IMR-90 (cell line): ENCODE measurements around the gene CRBN. TPM values are rescaled to one million over a fixed set of nuclear protein-coding genes. Genes with fewer than 3 reads are reported as not detected.

Experiments used
- ATAC-seq: fragments of 200-7000 bp; cut with Tn5 transposase; 2 replicates; pipeline ENCODE4 v1.9.1; 2020; ENCODE audit warnings: low read depth, mild to moderate bottlenecking, moderate library complexity
- BruUV-seq: library from RNA; stranded (reverse); fragments of 400-500 nt; replicated peaks from 2 replicates; lab custom pipeline; 2021; lab: Mats Ljungman, UMichigan
- CTCF ChIA-PET: fragments of 300-600 bp; formaldehyde crosslinking; extraction: SDS; loops from one replicate; lab custom pipeline; 2021; ENCODE audit warnings: antibody characterized with exemption; lab: Yijun Ruan, JAX
- POLR2A ChIA-PET: fragments of 300-600 bp; sonication (Branson Sonifier 250); formaldehyde crosslinking; loops from one replicate; lab custom pipeline; 2022; ENCODE audit warnings: antibody characterized with exemption; ENCODE audit not compliant: unreplicated experiment; lab: Charles Lee
- DNase-seq: peaks from one replicate; pipeline ENCODE4 v3.0.0; 2013
- H2AFZ ChIP-seq: replicated peaks from 2 replicates; pipeline ENCODE3; 2013; ENCODE audit warnings: low read length, mild to moderate bottlenecking; ENCODE audit not compliant: poor library complexity
- H2AK5ac ChIP-seq: 2 replicates; pipeline ENCODE4 v1.6.1; 2013; ENCODE audit warnings: low read depth, low read length, inconsistent platforms
- H2AK9ac ChIP-seq: replicated peaks from 2 replicates; pipeline ENCODE3; 2013; ENCODE audit warnings: mild to moderate bottlenecking, low read depth, low read length, moderate library complexity; ENCODE audit not compliant: poor library complexity
- H2BK120ac ChIP-seq: 2 replicates; pipeline ENCODE4 v1.6.1; 2013; ENCODE audit warnings: low read depth, low read length, inconsistent platforms
- H2BK15ac ChIP-seq: 3 replicates; pipeline ENCODE4 v1.6.1; 2013; ENCODE audit warnings: low read depth, low read length, inconsistent platforms
- H2BK20ac ChIP-seq: 2 replicates; pipeline ENCODE4 v1.6.1; 2013; ENCODE audit warnings: low read depth, mild to moderate bottlenecking, inconsistent platforms, low read length, moderate library complexity
- H2BK5ac ChIP-seq: 2 replicates; pipeline ENCODE4 v1.6.1; 2013; ENCODE audit warnings: mild to moderate bottlenecking, low read depth, low read length, inconsistent platforms; ENCODE audit not compliant: poor library complexity, severe bottlenecking
- H3K14ac ChIP-seq: replicated peaks from 2 replicates; pipeline ENCODE4 v1.6.1; 2013; ENCODE audit warnings: low read depth, low read length, inconsistent platforms
- H3K18ac ChIP-seq: 2 replicates; pipeline ENCODE4 v1.6.1; 2013; ENCODE audit warnings: low read depth, low read length, control low read depth
- H3K23ac ChIP-seq: 2 replicates; pipeline ENCODE4 v1.6.1; 2013; ENCODE audit warnings: low read depth, low read length, inconsistent platforms
- H3K27ac ChIP-seq: 2 replicates; pipeline ENCODE4 v1.5.1; 2013; ENCODE audit warnings: mild to moderate bottlenecking, control low read depth, low read length; ENCODE audit not compliant: insufficient read depth
- H3K27me3 ChIP-seq: 2 replicates; pipeline ENCODE4 v1.6.1; 2013; ENCODE audit warnings: low read length; ENCODE audit not compliant: control insufficient read depth, insufficient read depth
- H3K36me3 ChIP-seq: 2 replicates; pipeline ENCODE4 v1.6.1; 2013; ENCODE audit warnings: low read length, mixed read lengths; ENCODE audit not compliant: control insufficient read depth, insufficient read depth
- H3K4ac ChIP-seq: 2 replicates; pipeline ENCODE4 v1.6.1; 2013; ENCODE audit warnings: low read depth, low read length, inconsistent platforms
- H3K4me1 ChIP-seq: 2 replicates; pipeline ENCODE4 v1.6.1; 2013; ENCODE audit warnings: low read length, mixed read lengths; ENCODE audit not compliant: control insufficient read depth, insufficient read depth
- H3K4me2 ChIP-seq: 2 replicates; pipeline ENCODE4 v1.6.1; 2013; ENCODE audit warnings: low read depth, mild to moderate bottlenecking, control low read depth, low read length, moderate library complexity
- H3K4me3 ChIP-seq: 2 replicates; pipeline ENCODE4 v1.5.1; 2013; ENCODE audit warnings: low read depth, mild to moderate bottlenecking, control low read depth, low read length, moderate library complexity; ENCODE audit not compliant: insufficient read depth
- H3K56ac ChIP-seq: 2 replicates; pipeline ENCODE4 v1.6.1; 2013; ENCODE audit warnings: low read length, inconsistent platforms; ENCODE audit not compliant: insufficient read depth; ENCODE audit errors: extremely low read depth
- H3K79me1 ChIP-seq, 2 experiments: 2 replicates each; pipeline ENCODE4 v1.6.1; 2013; ENCODE audit warnings: low read length in 2 of 2, inconsistent platforms in 1 of 2, low read depth in 1 of 2
- H3K9ac ChIP-seq: 2 replicates; pipeline ENCODE4 v1.6.1; 2013; ENCODE audit warnings: low read depth, low read length, control low read depth
- H3K9me1 ChIP-seq: 2 replicates; pipeline ENCODE4 v1.6.1; 2013; ENCODE audit warnings: low read length, inconsistent platforms; ENCODE audit not compliant: insufficient read depth
- H3K9me3 ChIP-seq: 2 replicates; pipeline ENCODE4 v1.6.1; 2013; ENCODE audit warnings: low read length; ENCODE audit not compliant: control insufficient read depth, insufficient read depth
- H4K20me1 ChIP-seq: 2 replicates; pipeline ENCODE4 v1.6.1; 2013; ENCODE audit warnings: low read length, inconsistent platforms; ENCODE audit not compliant: insufficient read depth
- H4K5ac ChIP-seq: 2 replicates; pipeline ENCODE4 v1.6.1; 2013; ENCODE audit warnings: mild to moderate bottlenecking, low read depth, low read length, control low read depth
- H4K8ac ChIP-seq, 2 experiments: 2 replicates each; pipeline ENCODE4 v1.6.1; 2013; ENCODE audit warnings: low read depth in 2 of 2, low read length in 2 of 2, control low read depth in 1 of 2, inconsistent platforms in 1 of 2
- H4K91ac ChIP-seq: 2 replicates; pipeline ENCODE4 v1.6.1; 2013; ENCODE audit warnings: low read depth, low read length, inconsistent platforms; ENCODE audit not compliant: insufficient read depth
- BHLHE40 ChIP-seq: fragments of 150-350 bp; IDR thresholded peaks from 2 replicates; pipeline ENCODE4 v1.6.1; 2016; ENCODE audit warnings: mild to moderate bottlenecking, low read depth, low read length
- CEBPB ChIP-seq: IDR thresholded peaks from 2 replicates; pipeline ENCODE4 v1.6.1; 2012; ENCODE audit warnings: low read depth, low read length, improper control_type of control experiment
- CHD1 ChIP-seq: IDR thresholded peaks from 2 replicates; pipeline ENCODE4 v1.6.1; 2012; ENCODE audit warnings: low read depth, low read length, improper control_type of control experiment
- FOS ChIP-seq: fragments of 150-350 bp; IDR thresholded peaks from 2 replicates; pipeline ENCODE4 v1.6.1; 2016; ENCODE audit warnings: low read depth, low read length
- MAFK ChIP-seq: IDR thresholded peaks from 2 replicates; pipeline ENCODE4 v1.6.1; 2012; ENCODE audit warnings: low read depth, low read length, improper control_type of control experiment
- MAZ ChIP-seq: IDR thresholded peaks from 2 replicates; pipeline ENCODE4 v1.6.1; 2012; ENCODE audit warnings: low read depth, mild to moderate bottlenecking, low read length, improper control_type of control experiment, moderate library complexity, borderline replicate concordance
- MXI1 ChIP-seq: IDR thresholded peaks from 2 replicates; pipeline ENCODE4 v1.6.1; 2012; ENCODE audit warnings: low read depth, mild to moderate bottlenecking, low read length, moderate library complexity, borderline replicate concordance
- NFE2L2 ChIP-seq: fragments of 150-350 bp; IDR thresholded peaks from 2 replicates; pipeline ENCODE4 v1.6.1; 2016; ENCODE audit warnings: low read depth, mild to moderate bottlenecking, low read length
- POLR2A ChIP-seq: IDR thresholded peaks from 2 replicates; pipeline ENCODE4 v1.6.1; 2012; ENCODE audit warnings: mild to moderate bottlenecking, low read depth, low read length
- RAD21 ChIP-seq: IDR thresholded peaks from 2 replicates; pipeline ENCODE4 v1.6.1; 2012; ENCODE audit warnings: low read length, improper control_type of control experiment
- RCOR1 ChIP-seq: IDR thresholded peaks from 2 replicates; pipeline ENCODE4 v1.6.1; 2012; ENCODE audit warnings: mild to moderate bottlenecking, low read length, improper control_type of control experiment; ENCODE audit not compliant: insufficient replicate concordance
- RFX5 ChIP-seq: IDR thresholded peaks from 2 replicates; pipeline ENCODE4 v1.8.0; 2012; ENCODE audit warnings: low read depth, mild to moderate bottlenecking, low read length, moderate library complexity
- SMC3 ChIP-seq: fragments of 150-350 bp; IDR thresholded peaks from 2 replicates; pipeline ENCODE4 v1.6.1; 2016; ENCODE audit warnings: low read depth, mild to moderate bottlenecking, antibody characterized with exemption, low read length, moderate library complexity
- WGBS, 2 experiments: methylation state at CpG; one replicate each; pipeline versions ENCODE4 v1.1.5 to v1.1.7; 2013; ENCODE audit warnings: missing lambda C conversion rate in 2 of 2; ENCODE audit not compliant: insufficient read length in 1 of 2; ENCODE audit errors: extremely low coverage in 2 of 2; 5-methylcytosine and 5-hydroxymethylcytosine counted together
- dilution Hi-C: fragments of 300-500 bp; cut with HindIII; formaldehyde crosslinking; loops from one replicate; pipeline ENCODE4 v1.14.3; 2018; ENCODE audit warnings: low sequenced_read_pairs; ENCODE audit not compliant: unreplicated experiment
- in situ Hi-C: fragments of 300-500 bp; cut with MboI; formaldehyde crosslinking; loops from 3 replicates; pipeline ENCODE4 v1.14.3; 2019; ENCODE audit warnings: low sequenced_read_pairs, inconsistent platforms, mixed read lengths
- intact Hi-C: fragments of 100-400 bp; cut with micrococcal nuclease; formaldehyde crosslinking; loops from 2 replicates; pipeline ENCODE4 v1.10.0; 2022
- polyA plus RNA-seq, 3 experiments: library from polyadenylated mRNA; depleted of rRNA; stranded (reverse); fragments of >200 nt; gene quantifications; 2 replicates each; pipeline ENCODE4 v1.2.3, GENCODE V29; 2012; ENCODE audit warnings: low replicate concordance in 1 of 3
- total RNA-seq: library from RNA; depleted of rRNA; stranded (reverse); fragments of >200 nt; gene quantifications from 2 replicates; pipeline ENCODE4 v1.2.3, GENCODE V29; 2012
- TF ChIP-seq, protein P1 (sequence below): fragments of 150-350 bp; IDR thresholded peaks from 2 replicates; pipeline ENCODE4 v1.6.1; 2017; ENCODE audit warnings: mild to moderate bottlenecking, antibody characterized with exemption, low read length, low read depth
- TF ChIP-seq, protein P2 (sequence below): conservative IDR thresholded peaks from 2 replicates; pipeline ENCODE4 v1.5.1; 2012; ENCODE audit warnings: mild to moderate bottlenecking, low read depth, low read length, improper control_type of control experiment

Gene CRBN
- total and polyA plus RNA-seq, 2 of the 4 experiments (the other 2 are of a cell fraction): 21.8 to 33.9 TPM

DNA sequence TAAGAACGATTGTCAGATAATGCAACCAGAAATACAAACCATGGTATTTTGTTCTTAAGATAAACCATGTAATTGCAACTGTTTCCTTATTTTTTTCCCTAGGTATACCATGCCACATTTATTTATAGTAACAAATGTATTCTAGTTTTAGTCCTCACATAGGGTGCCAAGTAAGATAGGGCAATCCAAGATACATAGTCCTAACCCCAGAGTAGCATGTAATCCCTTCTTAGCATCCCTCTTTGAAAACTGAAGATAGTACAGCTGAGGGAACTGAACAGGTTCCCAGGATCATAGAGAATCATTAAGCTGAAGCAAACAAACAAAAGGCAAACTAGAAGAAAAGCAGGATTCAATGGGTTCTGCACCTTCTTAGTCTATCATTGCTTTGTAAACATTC is 28.0 kb downstream of the CRBN start:
- intact Hi-C loops: no loop called here
- CTCF ChIA-PET: interaction anchor here (1.1 kb wide), 1 partner anchor 9 kb away, joined by 3 read pairs; no protein-coding TSS in a partner anchor

More for the DNA sequence above, 28.0 kb downstream of the CRBN start:
- peaks cover 31% of the 10 kb centered on the region for H3K36me3 ChIP-seq
- no CpG with 5 or more reads among the region's 1 CpG for WGBS, 2 experiments
- no peak overlapping the region for H3K27ac ChIP-seq
- no peak overlapping the region for H4K8ac ChIP-seq
- H2BK120ac ChIP-seq: no peak overlapping the region
- POLR2A ChIA-PET: no interaction called here
- H3K27me3 ChIP-seq: no peaks in the 10 kb centered on the region
- H3K23ac ChIP-seq: no peak overlapping the region
- no peak overlapping the region for H3K4ac ChIP-seq
- H3K79me1 ChIP-seq: peaks cover 0 to 6% of the 10 kb centered on the region in 2 experiments; a peak in 2 of 4 replicates
- H3K9ac ChIP-seq: no peak overlapping the region
- H2AK5ac ChIP-seq: no peak overlapping the region
- ATAC-seq (no peak), DNase-seq (no peak)
- no peak overlapping the region for H3K56ac ChIP-seq
- no peak overlapping the region for H2BK20ac ChIP-seq
- H3K4me1 ChIP-seq: no peaks in the 10 kb centered on the region
- no peak overlapping the region for H2BK5ac ChIP-seq
- H4K5ac ChIP-seq: no peak overlapping the region
- H4K20me1 ChIP-seq: no peaks in the 10 kb centered on the region
- no peak for TF ChIP-seq SMC3
- TF ChIP-seq, protein P1, sequence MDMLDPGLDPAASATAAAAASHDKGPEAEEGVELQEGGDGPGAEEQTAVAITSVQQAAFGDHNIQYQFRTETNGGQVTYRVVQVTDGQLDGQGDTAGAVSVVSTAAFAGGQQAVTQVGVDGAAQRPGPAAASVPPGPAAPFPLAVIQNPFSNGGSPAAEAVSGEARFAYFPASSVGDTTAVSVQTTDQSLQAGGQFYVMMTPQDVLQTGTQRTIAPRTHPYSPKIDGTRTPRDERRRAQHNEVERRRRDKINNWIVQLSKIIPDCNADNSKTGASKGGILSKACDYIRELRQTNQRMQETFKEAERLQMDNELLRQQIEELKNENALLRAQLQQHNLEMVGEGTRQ: no peak
- no peak for TF ChIP-seq MAFK
- TF ChIP-seq NFE2L2: no peak
- TF ChIP-seq, protein P2, sequence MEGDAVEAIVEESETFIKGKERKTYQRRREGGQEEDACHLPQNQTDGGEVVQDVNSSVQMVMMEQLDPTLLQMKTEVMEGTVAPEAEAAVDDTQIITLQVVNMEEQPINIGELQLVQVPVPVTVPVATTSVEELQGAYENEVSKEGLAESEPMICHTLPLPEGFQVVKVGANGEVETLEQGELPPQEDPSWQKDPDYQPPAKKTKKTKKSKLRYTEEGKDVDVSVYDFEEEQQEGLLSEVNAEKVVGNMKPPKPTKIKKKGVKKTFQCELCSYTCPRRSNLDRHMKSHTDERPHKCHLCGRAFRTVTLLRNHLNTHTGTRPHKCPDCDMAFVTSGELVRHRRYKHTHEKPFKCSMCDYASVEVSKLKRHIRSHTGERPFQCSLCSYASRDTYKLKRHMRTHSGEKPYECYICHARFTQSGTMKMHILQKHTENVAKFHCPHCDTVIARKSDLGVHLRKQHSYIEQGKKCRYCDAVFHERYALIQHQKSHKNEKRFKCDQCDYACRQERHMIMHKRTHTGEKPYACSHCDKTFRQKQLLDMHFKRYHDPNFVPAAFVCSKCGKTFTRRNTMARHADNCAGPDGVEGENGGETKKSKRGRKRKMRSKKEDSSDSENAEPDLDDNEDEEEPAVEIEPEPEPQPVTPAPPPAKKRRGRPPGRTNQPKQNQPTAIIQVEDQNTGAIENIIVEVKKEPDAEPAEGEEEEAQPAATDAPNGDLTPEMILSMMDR: no peak
- no peak for TF ChIP-seq CEBPB
- no peak for TF ChIP-seq RAD21
- TF ChIP-seq RFX5: no peak
- TF ChIP-seq FOS: no peak
- TF ChIP-seq MAZ: no peak
- TF ChIP-seq RCOR1: no peak
- no peak for TF ChIP-seq BHLHE40
- no peak for TF ChIP-seq POLR2A
- TF ChIP-seq CHD1: no peak
- TF ChIP-seq MXI1: no peak
- no peak overlapping the region for H3K4me3 ChIP-seq
- no peak overlapping the region for H2BK15ac ChIP-seq
- no peaks in the 10 kb centered on the region for H3K9me1 ChIP-seq
- dilution Hi-C loops: no loop called here
- H3K4me2 ChIP-seq: no peak overlapping the region
- H2AK9ac ChIP-seq: no peak overlapping the region
- H3K14ac ChIP-seq: no peak overlapping the region
- H4K91ac ChIP-seq: no peak overlapping the region
- no peak overlapping the region for H3K18ac ChIP-seq
- in situ Hi-C loops: no loop called here
- no TSS peak for BruUV-seq
- no peaks in the 10 kb centered on the region for H3K9me3 ChIP-seq
- no peak overlapping the region for H2AFZ ChIP-seq
